Right cardiac atrium (tissue), 5 donors: Measurements from ENCODE around the gene DMPK. TPM values are rescaled to one million over a fixed set of nuclear protein-coding genes. Genes with fewer than 3 reads are reported as not detected.
A peak's percentile ranks its signal among the peaks of the same experiment; 100 is the strongest.

Experiments used
- ATAC-seq, 2 donors: fragments of 200-7000 bp; cut with Tn5 transposase; one replicate each; pipeline versions ENCODE4 v1.8.0 to v1.9.1; 2020; ENCODE audit warnings: moderate library complexity in 2 of 2, mild to moderate bottlenecking in 1 of 2
- DNase-seq, 3 donors: peaks; one replicate each; pipeline ENCODE4 v3.0.0-alpha.2; 2020
- H3K27ac ChIP-seq: one replicate; pipeline ENCODE4 v1.5.1; 2013; ENCODE audit warnings: mild to moderate bottlenecking, low read length, control low read depth, moderate library complexity
- H3K27me3 ChIP-seq: one replicate; pipeline ENCODE4 v1.6.1; 2013; ENCODE audit not compliant: control insufficient read depth, insufficient read depth
- H3K4me1 ChIP-seq: one replicate; pipeline ENCODE4 v1.6.1; 2013; ENCODE audit warnings: low read length; ENCODE audit not compliant: control insufficient read depth, insufficient read depth
- H3K4me3 ChIP-seq: one replicate; pipeline ENCODE4 v1.5.1; 2013; ENCODE audit warnings: low read length, control low read depth
- H3K9me3 ChIP-seq: one replicate; pipeline ENCODE4 v1.6.1; 2013; ENCODE audit warnings: low read length; ENCODE audit not compliant: control insufficient read depth
- WGBS: extraction: QIAGEN DNeasy Blood & Tissue Kit; methylation state at CpG from one replicate; pipeline ENCODE4 v1.1.7; 2013; 5-methylcytosine and 5-hydroxymethylcytosine counted together
- intact Hi-C, 4 donors: fragments of 100-400 bp; cut with DNase I; formaldehyde crosslinking; loops; one replicate each; pipeline versions ENCODE4 v1.11.0 to v1.14.0; 2022 to 2023
- polyA plus RNA-seq: library from polyadenylated mRNA; stranded (reverse); fragments of 200-250 nt; gene quantifications from one replicate; pipeline ENCODE4 v1.2.3, GENCODE V29; 2013
- total RNA-seq, 4 donors: library from RNA; stranded (reverse); fragmentation: NEBNext Ultra II Directional; extraction: Animal tissue kit (Norgen Biotek cat#: 25700); gene quantifications; one replicate each; pipeline ENCODE4 v1.2.1, GENCODE V29; 2021
- donor health status: healthy with polysubstance abuse.
- donor health status: DM: no; HTN: yes; CAD: no.
- donor health status: DM: no; HTN: no; CAD: no.
- donor health status: DM: no; HTN: yes; CAD: no; lungs with severe emphysema.
- donor health status: DM: yes; HTN: yes; CAD: no.

Gene DMPK
- total and polyA plus RNA-seq, 5 donors: 220 to 395 (median 290) TPM

- Histone ChIP-seq H3K27me3 (no peaks in the 10 kb centered on the region), H3K9me3 (no peaks in the 10 kb centered on the region), H3K4me1 (peaks cover 3% of the 10 kb centered on the region), H3K27ac (peak overlapping the region; percentile 9), H3K4me3 (no peak overlapping the region)
- ATAC-seq (no peak), DNase-seq (peak in 2 of 3 donors; percentile 66 to 72)
- 86% methylated on average over 57 of the region's 57 CpGs for WGBS
- intact Hi-C loops: no loop called here
Measured at GRCh38 chr19:45785781-45786532, 3.7 kb upstream of the DMPK start.

DNA sequence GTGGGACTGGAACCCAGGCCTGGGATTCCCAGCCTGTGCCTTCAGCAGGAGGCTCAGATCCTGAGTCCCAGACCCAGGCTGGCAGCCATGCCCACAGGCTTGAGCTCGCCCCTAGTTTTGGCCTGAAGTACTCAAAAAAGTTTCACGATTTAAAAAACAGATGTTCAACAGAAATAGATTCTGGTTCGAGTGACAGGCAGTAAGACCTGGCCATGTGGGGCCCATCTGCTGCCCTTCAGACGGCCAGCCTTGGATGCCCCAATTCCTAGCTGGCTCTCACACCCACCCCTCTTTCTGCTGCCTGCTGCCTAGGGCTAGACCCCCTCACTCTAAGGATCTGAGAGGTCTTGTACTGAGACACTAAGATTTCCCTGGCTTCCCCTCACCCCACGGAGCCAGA, 2.8 kb upstream of the DMPK start:
- no peak for DNase-seq
- no peaks in the 10 kb centered on the region for H3K27me3 ChIP-seq
- intact Hi-C loops: no loop called here
- H3K4me3 ChIP-seq: no peak overlapping the region
- no peak for ATAC-seq
- H3K27ac ChIP-seq: peak overlapping the region; percentile 94
- 56% methylated on average over 5 of the region's 5 CpGs for WGBS
- no peaks in the 10 kb centered on the region for H3K9me3 ChIP-seq
- peaks cover 3% of the 10 kb centered on the region for H3K4me1 ChIP-seq

DNA sequence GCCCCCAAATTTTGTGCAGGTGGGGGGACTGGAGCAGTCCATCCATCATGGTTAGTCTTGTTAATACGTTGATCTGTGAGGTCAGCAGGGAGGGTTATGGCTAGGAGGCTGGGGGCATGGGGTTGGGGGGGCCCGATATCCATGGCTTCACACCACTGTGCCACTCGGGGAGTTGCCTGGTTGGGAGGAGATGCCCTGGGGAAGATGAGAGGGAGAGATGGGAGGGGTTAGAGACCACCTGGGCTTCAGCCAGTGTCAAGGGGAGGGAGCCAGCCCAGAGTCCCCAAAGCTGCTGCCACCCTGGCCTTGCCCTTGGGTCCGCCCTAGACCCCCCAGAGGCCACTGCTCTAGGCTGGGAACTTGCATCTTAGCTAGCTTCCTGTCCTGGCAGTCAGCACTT, 1.8 kb upstream of the DMPK start:
- no peaks in the 10 kb centered on the region for H3K9me3 ChIP-seq
- H3K27ac ChIP-seq: peak overlapping the region; percentile 94
- WGBS: 71% methylated on average over 4 of the region's 4 CpGs
- H3K4me3 ChIP-seq: no peak overlapping the region
- H3K4me1 ChIP-seq: peaks cover 3% of the 10 kb centered on the region
- intact Hi-C loops: no loop called here
- no peak for DNase-seq
- no peaks in the 10 kb centered on the region for H3K27me3 ChIP-seq
- ATAC-seq: no peak

- no peaks in the 10 kb centered on the region for H3K9me3 ChIP-seq
- intact Hi-C loops: no loop called here
- WGBS: 35% methylated on average over 26 of the region's 26 CpGs
Measured at GRCh38 chr19:45782820-45783785, 813 bp upstream of the DMPK start.

GRCh38 chr19:45781214-45782161, 802 bp downstream of the DMPK start:
- Histone ChIP-seq H3K4me1 (peaks cover 3% of the 10 kb centered on the region), H3K9me3 (no peaks in the 10 kb centered on the region), H3K4me3 (peak overlapping the region; percentile 50), H3K27me3 (no peaks in the 10 kb centered on the region), H3K27ac (peak overlapping the region; percentile 79)
- 39% methylated on average over 17 of the region's 17 CpGs for WGBS
- intact Hi-C loops: no loop called here
- ATAC-seq (peak; percentile 0 to 8), DNase-seq (peak in 2 of 3 donors; percentile 46 to 66)

More at GRCh38 chr19:45782820-45783785, 813 bp upstream of the DMPK start:
- Histone ChIP-seq H3K27me3 (no peaks in the 10 kb centered on the region), H3K4me3 (peak overlapping the region; percentile 50), H3K27ac (peak overlapping the region; percentile 94), H3K4me1 (peaks cover 3% of the 10 kb centered on the region)
- ATAC-seq (peak; percentile 52 to 66), DNase-seq (peak; percentile 78 to 93 (median 90))

DNA sequence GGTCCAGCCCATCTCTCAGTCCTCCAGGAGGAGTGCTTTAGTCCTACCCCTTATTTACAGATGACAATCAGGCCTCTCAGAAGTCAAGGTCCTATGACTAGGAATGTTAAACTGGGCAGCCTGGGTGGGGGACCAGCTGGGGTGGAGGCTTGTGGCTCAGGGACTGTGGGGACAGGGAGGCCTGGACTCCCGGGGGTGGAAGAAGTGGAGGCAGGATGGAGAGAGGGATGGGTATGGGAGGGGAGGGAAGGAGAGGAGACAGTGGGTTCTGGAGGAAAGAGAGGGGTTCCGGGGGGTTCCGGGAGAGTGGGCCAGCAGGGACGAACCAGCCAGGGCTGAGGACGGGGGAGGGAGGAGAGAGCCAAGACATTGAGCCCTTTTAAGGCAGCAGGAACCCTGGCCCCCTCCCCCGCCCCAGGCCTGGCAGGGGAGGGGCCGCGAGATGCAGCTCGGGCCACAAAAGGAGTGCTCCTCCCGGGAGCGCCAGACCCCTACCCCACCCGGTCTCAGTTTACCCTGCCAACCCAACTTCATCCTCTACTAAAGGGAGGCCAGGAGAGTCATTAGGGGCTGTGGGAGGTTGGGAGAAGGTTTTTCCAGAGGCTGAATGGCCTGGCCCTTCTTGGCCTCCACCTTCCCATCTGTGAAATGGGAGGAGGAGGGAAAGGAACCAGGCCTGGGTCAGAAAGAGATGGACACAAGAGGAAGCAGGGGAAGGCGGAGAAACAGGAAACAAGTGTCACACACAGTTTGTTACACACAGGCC, 1.7 kb downstream of the DMPK start:
- WGBS: 20% methylated on average over 13 of the region's 13 CpGs
- Histone ChIP-seq H3K9me3 (no peaks in the 10 kb centered on the region), H3K4me3 (peak overlapping the region; percentile 50), H3K4me1 (peaks cover 3% of the 10 kb centered on the region), H3K27me3 (no peaks in the 10 kb centered on the region), H3K27ac (peak overlapping the region; percentile 71)
- ATAC-seq: no peak
- intact Hi-C loops: no loop called here
- no peak for DNase-seq

GRCh38 chr19:45780146-45780447, 2.2 kb downstream of the DMPK start:
- Histone ChIP-seq H3K9me3 (no peaks in the 10 kb centered on the region), H3K4me1 (peaks cover 3% of the 10 kb centered on the region), H3K4me3 (peak overlapping the region; percentile 50), H3K27me3 (no peaks in the 10 kb centered on the region), H3K27ac (no peak overlapping the region)
- ATAC-seq (no peak), DNase-seq (peak in 1 of 3 donors; percentile 48)
- 52% methylated on average over 4 of the region's 4 CpGs for WGBS
- intact Hi-C loops: no loop called here

- Histone ChIP-seq H3K4me1 (no peaks in the 10 kb centered on the region), H3K4me3 (no peak overlapping the region), H3K27ac (no peak overlapping the region), H3K9me3 (no peaks in the 10 kb centered on the region), H3K27me3 (no peaks in the 10 kb centered on the region)
- DNase-seq (peak; percentile 80 to 94 (median 92)), ATAC-seq (peak; percentile 59 to 66)
- 21% methylated on average over 48 of the region's 48 CpGs for WGBS
- intact Hi-C loops: no loop called here
Measured at GRCh38 chr19:45779231-45780145, 2.8 kb downstream of the DMPK start.

DNA sequence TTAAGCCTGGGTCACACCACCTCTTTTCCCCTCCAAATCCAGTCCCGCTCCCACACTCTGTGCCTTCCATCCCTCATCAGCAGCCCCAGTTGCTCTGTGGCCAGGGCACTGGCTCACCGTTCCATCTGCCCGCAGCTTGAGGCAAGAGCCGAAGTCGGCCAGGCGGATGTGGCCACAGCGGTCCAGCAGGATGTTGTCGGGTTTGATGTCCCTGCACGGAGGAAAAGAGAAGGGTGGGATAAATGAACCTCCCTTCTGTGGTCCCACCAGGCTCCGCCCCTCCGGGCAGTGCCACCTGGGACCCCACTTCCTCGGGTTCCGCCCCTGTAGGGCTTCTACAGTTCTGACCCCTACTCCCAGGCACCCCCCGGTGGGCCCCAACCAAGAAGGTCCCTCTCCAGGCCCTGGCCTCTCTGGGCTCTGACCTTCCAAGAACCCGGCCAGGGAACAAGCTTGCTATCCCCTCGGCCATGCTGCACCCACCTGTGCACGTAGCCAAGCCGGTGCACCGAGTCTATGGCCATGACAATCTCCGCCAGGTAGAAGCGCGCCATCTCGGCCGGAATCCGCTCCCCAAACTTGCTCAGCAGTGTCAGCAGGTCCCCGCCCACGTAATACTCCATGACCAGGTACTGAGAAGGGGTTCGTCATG, 4.2 kb downstream of the DMPK start:
- H3K4me1 ChIP-seq: no peaks in the 10 kb centered on the region
- intact Hi-C loops: no loop called here
- ATAC-seq: no peak
- no peak overlapping the region for H3K27ac ChIP-seq
- peak in 1 of 3 donors; percentile 65 for DNase-seq
- 94% methylated on average over 28 of the region's 28 CpGs for WGBS
- H3K27me3 ChIP-seq: no peaks in the 10 kb centered on the region
- H3K4me3 ChIP-seq: no peak overlapping the region
- H3K9me3 ChIP-seq: no peaks in the 10 kb centered on the region
